ENCODE results near the gene IQSEC1. TPM values are rescaled to one million over a fixed set of nuclear protein-coding genes. Genes with fewer than 3 reads are reported as not detected.

IQSEC1 gene
- total RNA-seq, 1 experiment from 2014 or later = 28.1 TPM

DNA sequence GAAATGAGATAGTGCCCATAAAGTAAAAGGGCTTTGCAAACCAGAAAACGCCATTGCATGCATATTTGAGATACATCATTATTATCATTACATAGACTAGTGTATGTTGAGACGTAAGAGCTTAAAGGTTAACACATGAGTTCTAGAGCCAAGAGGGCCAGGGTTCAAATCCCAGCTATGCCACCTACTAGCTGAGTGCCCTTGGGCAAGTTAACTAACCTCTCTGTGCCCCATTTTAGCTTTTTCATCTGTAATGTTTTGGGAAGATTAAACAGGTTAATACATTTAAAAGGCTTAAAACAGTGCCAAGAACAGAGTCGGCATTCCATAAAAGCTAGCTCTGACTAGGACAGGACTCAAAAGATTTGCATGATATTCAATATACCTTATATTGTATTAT, 22.8 kb downstream of the IQSEC1 start:
- CTCF ChIA-PET = no interaction called here

More for the DNA sequence above, 22.8 kb downstream of the IQSEC1 start:
- ATAC-seq (no peak), DNase-seq (ENCODE audit: low read depth, low spot score) (no peak)
- no peak overlapping the region for H3K4me3 ChIP-seq (replicated peaks in 1 of 2; ENCODE audit: low read depth in 1 of 2, low read length in 2 of 2)
- H3K9me3 ChIP-seq (ENCODE audit: control insufficient read depth in 1 of 2, insufficient read depth in 1 of 2, low read depth in 1 of 2, low read length in 2 of 2) = no peaks in the 10 kb centered on the region
- POLR2A ChIA-PET = no interaction called here
- H3K27ac ChIP-seq (ENCODE audit: low read depth, low read length) = no peak overlapping the region
- no peaks in the 10 kb centered on the region for H3K9me2 ChIP-seq (ENCODE audit: insufficient read depth)
- no TSS peak for BruUV-seq (replicated peaks)
- no peak overlapping the region for H3K9ac ChIP-seq (ENCODE audit: low read length)
- no peaks in the 10 kb centered on the region for H3K36me3 ChIP-seq (ENCODE audit: control insufficient read depth in 1 of 2, insufficient read depth in 2 of 2, low read length in 2 of 2)
- no peaks in the 10 kb centered on the region for H3K27me3 ChIP-seq (ENCODE audit: insufficient read depth, low read length)
- TF ChIP-seq CEBPB (IDR thresholded peaks at IDR 0.05; ENCODE audit: low read depth) (no peak), TCF7L2 (IDR thresholded peaks at IDR 0.05; ENCODE audit: borderline replicate concordance, extremely low read depth, insufficient read depth, insufficient read length) (no peak), ZFX (IDR thresholded peaks at IDR 0.05) (no peak), JUND (IDR thresholded peaks at IDR 0.05) (no peak)
- TF ChIP-seq, protein P1, sequence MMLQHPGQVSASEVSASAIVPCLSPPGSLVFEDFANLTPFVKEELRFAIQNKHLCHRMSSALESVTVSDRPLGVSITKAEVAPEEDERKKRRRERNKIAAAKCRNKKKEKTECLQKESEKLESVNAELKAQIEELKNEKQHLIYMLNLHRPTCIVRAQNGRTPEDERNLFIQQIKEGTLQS (IDR thresholded peaks at IDR 0.05) = no peak
- TF ChIP-seq, protein P2, sequence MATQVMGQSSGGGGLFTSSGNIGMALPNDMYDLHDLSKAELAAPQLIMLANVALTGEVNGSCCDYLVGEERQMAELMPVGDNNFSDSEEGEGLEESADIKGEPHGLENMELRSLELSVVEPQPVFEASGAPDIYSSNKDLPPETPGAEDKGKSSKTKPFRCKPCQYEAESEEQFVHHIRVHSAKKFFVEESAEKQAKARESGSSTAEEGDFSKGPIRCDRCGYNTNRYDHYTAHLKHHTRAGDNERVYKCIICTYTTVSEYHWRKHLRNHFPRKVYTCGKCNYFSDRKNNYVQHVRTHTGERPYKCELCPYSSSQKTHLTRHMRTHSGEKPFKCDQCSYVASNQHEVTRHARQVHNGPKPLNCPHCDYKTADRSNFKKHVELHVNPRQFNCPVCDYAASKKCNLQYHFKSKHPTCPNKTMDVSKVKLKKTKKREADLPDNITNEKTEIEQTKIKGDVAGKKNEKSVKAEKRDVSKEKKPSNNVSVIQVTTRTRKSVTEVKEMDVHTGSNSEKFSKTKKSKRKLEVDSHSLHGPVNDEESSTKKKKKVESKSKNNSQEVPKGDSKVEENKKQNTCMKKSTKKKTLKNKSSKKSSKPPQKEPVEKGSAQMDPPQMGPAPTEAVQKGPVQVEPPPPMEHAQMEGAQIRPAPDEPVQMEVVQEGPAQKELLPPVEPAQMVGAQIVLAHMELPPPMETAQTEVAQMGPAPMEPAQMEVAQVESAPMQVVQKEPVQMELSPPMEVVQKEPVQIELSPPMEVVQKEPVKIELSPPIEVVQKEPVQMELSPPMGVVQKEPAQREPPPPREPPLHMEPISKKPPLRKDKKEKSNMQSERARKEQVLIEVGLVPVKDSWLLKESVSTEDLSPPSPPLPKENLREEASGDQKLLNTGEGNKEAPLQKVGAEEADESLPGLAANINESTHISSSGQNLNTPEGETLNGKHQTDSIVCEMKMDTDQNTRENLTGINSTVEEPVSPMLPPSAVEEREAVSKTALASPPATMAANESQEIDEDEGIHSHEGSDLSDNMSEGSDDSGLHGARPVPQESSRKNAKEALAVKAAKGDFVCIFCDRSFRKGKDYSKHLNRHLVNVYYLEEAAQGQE (IDR thresholded peaks at IDR 0.05; ENCODE audit: low read depth) = no peak
- no peak overlapping the region for H3K4me2 ChIP-seq (ENCODE audit: low read length)
- intact Hi-C loops (cut with micrococcal nuclease) = no loop called here
- no peaks in the 10 kb centered on the region for H4K20me1 ChIP-seq (ENCODE audit: insufficient read depth)
- H3K79me2 ChIP-seq (ENCODE audit: insufficient read depth, low read length) = no peaks in the 10 kb centered on the region
- no peak overlapping the region for H2AFZ ChIP-seq (ENCODE audit: low read depth, low read length, poor library complexity, severe bottlenecking)
- H3K4me1 ChIP-seq (ENCODE audit: control insufficient read depth in 1 of 2, insufficient read depth in 2 of 2, low read length in 2 of 2) = no peaks in the 10 kb centered on the region
- RAD21 ChIA-PET (ENCODE audit: low non-redundant PET in 1 of 2, low total read pairs in 2 of 2, uncharacterized antibody in 2 of 2, unreplicated experiment in 2 of 2) = no interaction called here
